HG02571 (cell line): Measurements from ENCODE around the gene TEX2.
"Not testable (repeated sequence)": the region's sequence is repeated elsewhere in the genome, so short reads cannot be mapped to it uniquely, and the experiment has no call there.

Experiments
- ATAC-seq: cut with Tn5 transposase; IDR thresholded peaks from one replicate; pipeline ENCODE4 v1.9.1; 2021; ENCODE audit warnings: mild to moderate bottlenecking, moderate library complexity; ENCODE audit not compliant: unreplicated experiment

TEX2 gene

GRCh38 chr17:64186171-64187092, 76.6 kb downstream of the TEX2 start:
- no peak for ATAC-seq

DNA sequence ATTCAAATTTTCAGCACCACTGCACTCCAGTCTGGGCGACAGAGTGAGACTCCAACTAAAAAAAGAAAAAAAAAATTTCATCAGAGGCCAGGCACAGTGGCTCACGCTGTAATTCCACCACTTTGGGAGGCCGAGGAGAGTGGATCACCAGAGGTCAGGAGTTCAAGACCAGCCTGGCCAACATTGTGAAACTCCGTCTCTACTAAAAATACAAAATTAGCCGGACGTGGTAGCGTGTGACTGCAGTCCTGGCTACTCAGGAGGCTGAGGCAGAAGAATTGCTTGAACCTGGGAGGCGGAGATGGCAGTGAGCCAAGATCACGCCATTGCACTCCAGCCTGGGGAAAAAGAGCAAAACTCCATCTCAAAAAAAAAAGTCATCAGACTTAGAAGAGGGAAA, 77.5 kb downstream of the TEX2 start:
- not testable (repeated sequence) for ATAC-seq

- ATAC-seq: no peak
These were observed 78.0 kb downstream of the TEX2 start for GRCh38 chr17:64185101-64185500.

DNA sequence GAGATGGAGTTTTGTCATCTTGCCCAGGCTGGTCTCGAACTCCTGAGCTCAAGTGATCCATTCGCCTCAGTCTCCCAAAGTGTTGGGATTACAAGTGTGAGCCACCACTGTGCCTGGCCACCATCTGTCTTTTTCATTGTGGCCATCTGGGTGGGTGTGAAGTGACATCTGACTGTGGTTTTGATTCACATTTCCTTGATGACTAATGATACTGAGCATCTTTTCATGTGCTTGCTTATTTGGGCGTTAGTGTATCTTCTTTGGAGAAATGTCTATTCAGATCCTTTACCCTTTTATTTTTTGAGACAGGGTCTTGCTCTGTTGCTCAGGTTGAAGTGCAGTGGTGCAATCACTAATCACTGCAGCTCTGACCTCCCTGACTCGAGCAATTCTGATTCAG, 79.2 kb downstream of the TEX2 start:
- no peak for ATAC-seq

- no peak for ATAC-seq
These were observed 80.6 kb downstream of the TEX2 start for GRCh38 chr17:64182325-64183012.

DNA sequence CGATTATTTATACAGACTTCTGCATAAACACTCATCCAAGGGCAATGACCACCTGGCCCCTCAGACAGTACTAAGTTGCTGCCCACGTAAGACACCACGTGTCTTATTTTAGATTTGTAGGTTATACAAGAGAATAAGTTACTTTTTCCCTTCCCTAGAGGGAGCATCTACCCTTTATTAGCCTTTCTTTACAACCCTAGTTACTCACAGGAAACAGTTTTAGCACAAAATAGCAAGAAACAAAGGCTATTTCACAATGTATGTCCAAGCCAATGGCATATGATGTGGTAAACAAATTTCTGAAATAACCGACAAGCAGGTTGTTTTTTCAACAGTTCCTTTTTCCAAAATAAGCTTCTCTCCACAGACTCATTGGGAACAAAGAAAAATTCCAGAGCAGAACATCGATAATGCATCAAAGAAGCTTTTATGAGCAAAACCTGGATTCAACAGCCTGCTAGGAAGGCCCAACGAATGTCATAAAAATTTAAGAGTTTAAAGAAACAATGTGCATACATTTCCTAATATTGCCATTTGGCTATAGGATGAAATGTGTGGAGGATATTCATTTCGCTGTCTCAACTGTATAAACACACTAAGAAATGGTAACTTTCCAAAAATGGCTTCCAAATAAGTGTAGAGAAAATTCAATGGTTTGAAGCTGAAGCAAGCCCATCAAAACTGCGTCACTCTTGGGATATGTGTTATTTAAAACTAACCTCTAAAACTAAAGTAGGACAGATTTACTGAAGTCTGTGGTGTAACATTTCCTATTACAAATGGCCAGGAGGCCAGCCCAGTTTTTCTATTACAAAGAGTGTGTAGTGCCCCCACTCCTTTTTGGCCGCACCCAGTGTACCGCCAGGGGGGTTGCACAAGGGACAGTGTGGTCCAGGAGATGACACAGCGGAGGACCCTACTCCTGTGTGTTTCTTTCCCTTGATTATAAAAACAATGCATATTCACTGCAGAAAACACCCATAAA, 82.7 kb downstream of the TEX2 start:
- no peak for ATAC-seq

GRCh38 chr17:64179024-64179423, 84.0 kb downstream of the TEX2 start:
- ATAC-seq: not testable (repeated sequence)

- no peak for ATAC-seq
These were observed 84.8 kb downstream of the TEX2 start for GRCh38 chr17:64178011-64178825.

- ATAC-seq: no peak
These were observed 85.6 kb downstream of the TEX2 start for GRCh38 chr17:64177311-64178010.

- ATAC-seq: no peak
These were observed 86.5 kb downstream of the TEX2 start for GRCh38 chr17:64176556-64176955.

DNA sequence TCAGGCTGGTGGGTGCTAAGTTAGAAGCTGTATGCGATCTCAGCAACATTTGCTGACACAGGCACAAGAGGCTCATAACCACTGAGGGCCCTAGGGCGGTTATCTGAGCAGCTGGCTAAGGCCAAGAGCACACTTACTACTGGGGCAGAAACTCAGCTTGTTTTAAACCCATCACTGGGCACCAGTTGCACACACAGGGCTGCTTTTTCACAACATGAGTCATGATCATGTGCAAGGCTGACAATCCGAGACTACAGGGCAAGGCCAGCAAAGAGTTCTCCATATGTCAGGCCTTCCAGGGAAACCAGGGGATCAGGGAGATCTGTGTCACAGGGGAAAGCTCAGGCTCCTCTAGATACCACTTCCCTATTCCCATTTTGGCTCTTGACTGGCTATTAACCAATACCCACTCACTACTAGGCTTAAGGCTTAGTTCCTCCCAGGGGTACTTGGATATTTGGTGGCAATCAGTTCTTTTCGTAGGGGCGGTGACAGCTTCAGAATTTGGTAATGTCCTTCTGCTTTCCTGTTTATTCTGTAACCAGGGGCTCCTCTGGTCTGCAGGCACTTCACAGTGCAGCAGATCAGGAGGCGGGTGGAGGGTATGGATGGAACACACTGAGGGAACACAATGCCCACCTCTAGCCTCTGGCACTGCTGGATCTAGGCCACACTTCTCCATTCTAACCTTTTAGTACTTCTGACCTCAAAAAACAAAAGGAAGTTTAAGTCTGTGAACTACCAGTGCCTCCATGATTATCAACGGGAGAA, 88.2 kb downstream of the TEX2 start:
- no peak for ATAC-seq

DNA sequence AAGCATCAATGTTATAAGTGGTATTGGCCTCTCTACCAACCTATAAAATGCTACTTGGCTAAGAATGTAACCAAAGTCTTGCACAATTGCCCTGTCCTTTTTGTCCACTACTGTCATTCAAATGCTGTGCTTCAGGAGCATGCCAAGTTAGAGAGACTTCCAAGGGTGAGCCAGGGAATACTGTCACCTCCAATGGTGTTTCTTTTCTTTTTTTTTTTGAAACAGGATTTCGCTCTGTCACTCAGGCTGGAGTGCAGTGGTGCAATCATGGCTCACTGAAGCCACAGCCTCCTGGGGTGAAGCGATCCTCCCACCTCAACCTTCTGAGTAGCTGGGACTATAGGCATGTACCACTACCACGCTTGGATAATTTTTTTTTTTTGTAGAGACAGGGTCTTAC, 89.4 kb downstream of the TEX2 start:
- no peak for ATAC-seq

DNA sequence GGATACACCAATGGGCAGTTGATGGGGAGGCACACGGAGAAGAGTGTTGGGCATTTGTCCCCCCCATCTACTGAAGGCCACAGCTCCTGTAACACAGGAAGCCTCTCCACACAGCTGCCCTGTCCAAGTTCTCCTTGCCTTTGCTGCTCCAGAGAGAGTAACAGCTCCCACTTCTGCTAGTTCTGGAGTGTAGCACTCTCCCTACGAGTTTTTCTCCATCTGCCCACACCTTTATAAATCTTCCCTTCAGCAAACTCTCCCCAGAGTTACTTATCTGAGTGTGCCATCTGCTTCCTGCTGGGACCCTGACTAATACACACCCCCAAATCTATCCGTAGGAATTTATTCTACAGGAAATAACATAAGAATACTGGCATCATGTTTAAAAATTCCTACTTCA, 90.5 kb downstream of the TEX2 start:
- no peak for ATAC-seq

GRCh38 chr17:64171041-64171440, 92.0 kb downstream of the TEX2 start:
- no peak for ATAC-seq

DNA sequence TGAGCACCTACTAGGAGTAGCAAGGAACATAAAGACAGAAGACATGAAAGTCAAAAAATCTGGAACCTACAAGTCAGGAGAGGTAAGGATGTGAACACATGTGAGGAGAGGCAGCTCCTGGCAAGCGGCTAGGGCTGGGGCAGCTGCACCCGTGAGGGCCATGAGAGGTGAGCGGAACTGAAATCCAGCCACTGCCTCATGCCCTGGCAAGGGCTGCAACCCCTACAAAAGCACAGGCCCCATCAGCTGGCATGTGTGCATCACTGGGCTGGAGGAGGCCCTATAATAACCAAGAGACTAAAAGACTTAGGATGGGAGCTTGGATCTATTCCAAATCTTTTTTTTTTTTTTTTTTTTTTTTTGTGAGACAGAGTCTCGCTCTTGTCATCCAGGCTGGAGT, 92.8 kb downstream of the TEX2 start:
- no peak for ATAC-seq

DNA sequence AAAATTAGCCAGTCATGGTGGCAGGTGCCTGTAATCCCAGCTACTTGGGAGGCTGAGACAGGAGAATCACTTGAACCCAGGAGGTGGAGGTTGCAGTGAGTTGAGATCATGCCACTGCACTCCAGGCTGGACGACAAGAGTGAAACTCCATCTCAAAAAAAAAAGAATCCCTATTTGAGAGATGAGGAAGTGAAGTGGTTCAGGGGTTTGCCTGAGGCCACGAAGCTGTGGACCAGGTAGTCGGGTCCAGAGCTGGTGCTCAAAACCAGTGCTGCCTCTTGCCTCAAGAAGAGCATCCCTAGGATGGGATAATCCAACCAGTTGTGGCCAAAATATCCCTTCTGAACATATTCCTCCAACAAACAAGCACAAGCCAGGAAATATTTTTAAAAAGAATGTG, 95.4 kb downstream of the TEX2 start:
- not testable (repeated sequence) for ATAC-seq

GRCh38 chr17:64166876-64167275, 96.2 kb downstream of the TEX2 start:
- no peak for ATAC-seq

DNA sequence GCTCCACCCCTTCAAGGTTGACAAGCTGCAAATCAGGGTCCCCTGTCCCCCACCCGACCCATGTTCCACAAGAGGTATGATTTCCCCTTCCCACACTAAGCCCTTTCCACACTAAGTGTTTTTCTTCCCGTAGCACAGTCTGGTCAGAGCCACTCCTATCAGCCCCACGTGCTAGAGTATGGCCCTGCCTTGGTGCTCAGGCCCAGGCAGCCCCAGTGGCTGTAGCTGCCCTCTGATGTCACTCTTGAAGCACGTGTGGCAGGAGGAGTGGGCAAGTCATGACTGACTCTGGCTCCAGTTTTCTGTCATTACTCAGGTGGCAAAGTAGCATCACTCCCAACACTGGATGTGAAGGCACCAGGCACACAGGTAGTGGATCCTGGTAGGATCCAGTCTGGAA, 97.7 kb downstream of the TEX2 start:
- ATAC-seq: no peak
